Renal pelvis (tissue), 4 donors: ENCODE measurements around the gene POLR1C. TPM values are rescaled to one million over a fixed set of nuclear protein-coding genes. Genes with fewer than 3 reads are reported as not detected.
"Not testable (repeated sequence)": the region's sequence is repeated elsewhere in the genome, so short reads cannot be mapped to it uniquely, and the experiment has no call there.

Experiments used
- DNase-seq: peaks from one replicate; pipeline ENCODE4 v3.0.0-alpha.2; 2013
- polyA plus RNA-seq, 3 donors: library from polyadenylated mRNA; unstranded; fragments of 120-200 nt; gene quantifications; one replicate each; pipeline ENCODE4 v1.2.1, GENCODE V29; 2013; ENCODE audit not compliant: insufficient read length in 3 of 3

Gene POLR1C
- polyA plus RNA-seq, 3 donors: 39.8 to 43.8 (median 42.9) TPM

- no peak for DNase-seq
These were observed 27.4 kb upstream of the POLR1C start for GRCh38 chr6:43489277-43490072.

GRCh38 chr6:43490523-43490939 lies 26.4 kb upstream of the POLR1C start:
- DNase-seq: no peak

GRCh38 chr6:43491750-43492661 lies 24.9 kb upstream of the POLR1C start:
- no peak for DNase-seq

GRCh38 chr6:43492673-43493072 lies 24.2 kb upstream of the POLR1C start:
- no peak for DNase-seq

- DNase-seq: no peak
These were observed 23.7 kb upstream of the POLR1C start for GRCh38 chr6:43493230-43493629.

GRCh38 chr6:43493833-43494232 lies 23.1 kb upstream of the POLR1C start:
- no peak for DNase-seq

- DNase-seq: no peak
These were observed 22.6 kb upstream of the POLR1C start for GRCh38 chr6:43494321-43494720.

- no peak for DNase-seq
These were observed 22.1 kb upstream of the POLR1C start for GRCh38 chr6:43494766-43495165.

- DNase-seq: no peak
These were observed 21.4 kb upstream of the POLR1C start for GRCh38 chr6:43495409-43495941.

- DNase-seq: no peak
These were observed 20.3 kb upstream of the POLR1C start for GRCh38 chr6:43496370-43497128.

GRCh38 chr6:43497129-43497396 lies 19.8 kb upstream of the POLR1C start:
- DNase-seq: no peak

GRCh38 chr6:43497689-43498088 lies 19.2 kb upstream of the POLR1C start:
- no peak for DNase-seq

GRCh38 chr6:43498291-43498690 lies 18.6 kb upstream of the POLR1C start:
- not testable (repeated sequence) for DNase-seq

- no peak for DNase-seq
These were observed 17.7 kb upstream of the POLR1C start for GRCh38 chr6:43499028-43499815.

- no peak for DNase-seq
These were observed 16.0 kb upstream of the POLR1C start for GRCh38 chr6:43500921-43501320.

- DNase-seq: no peak
These were observed 14.2 kb upstream of the POLR1C start for GRCh38 chr6:43502666-43503065.

- DNase-seq: no peak
These were observed 13.4 kb upstream of the POLR1C start for GRCh38 chr6:43503443-43503842.

GRCh38 chr6:43504756-43505593 lies 11.9 kb upstream of the POLR1C start:
- DNase-seq: no peak

- DNase-seq: no peak
These were observed 11.2 kb upstream of the POLR1C start for GRCh38 chr6:43505718-43506117.

- DNase-seq: no peak
These were observed 10.7 kb upstream of the POLR1C start for GRCh38 chr6:43506171-43506570.
